HL-60 (cell line): Measurements from ENCODE around the gene PPIC.

ENCODE experiments used
- DNase-seq, 2 experiments: peaks; one replicate each; pipeline ENCODE4 v3.0.0-alpha.2; 2010 to 2020; ENCODE audit warnings: low read depth in 1 of 2, low spot score in 1 of 2
- H3K27ac ChIP-seq: fragments of 250-450 bp; sonication (Bioruptor Pico); replicated peaks from 2 replicates; pipeline ENCODE4 v1.5.1; 2020; ENCODE audit warnings: mild to moderate bottlenecking, moderate library complexity
- H3K27me3 ChIP-seq: fragments of 250-450 bp; sonication (Bioruptor Pico); 2 replicates; pipeline ENCODE4 v1.5.1; 2021; ENCODE audit warnings: mild to moderate bottlenecking, moderate library complexity; ENCODE audit not compliant: insufficient read depth, poor library complexity, severe bottlenecking
- H3K4me3 ChIP-seq: replicated peaks from 2 replicates; pipeline ENCODE4 v1.5.1; 2011; ENCODE audit warnings: mild to moderate bottlenecking, control low read depth, low read length; ENCODE audit not compliant: insufficient read depth
- GABPA ChIP-seq: IDR thresholded peaks from 2 replicates; pipeline ENCODE4 v1.6.1; 2012; ENCODE audit warnings: low read depth
- POLR2AphosphoS5 ChIP-seq: IDR thresholded peaks from 2 replicates; pipeline ENCODE4 v1.6.1; 2012; ENCODE audit warnings: low read depth
- SPI1 ChIP-seq: IDR thresholded peaks from 2 replicates; pipeline ENCODE4 v1.6.1; 2012; ENCODE audit warnings: low read depth, mild to moderate bottlenecking, borderline replicate concordance
- TF ChIP-seq, protein P1 (sequence below): IDR thresholded peaks from 2 replicates; pipeline ENCODE4 v1.6.1; 2012; ENCODE audit warnings: low read depth; ENCODE audit not compliant: insufficient replicate concordance
- TF ChIP-seq, protein P2 (sequence below): IDR thresholded peaks from one replicate; pipeline ENCODE4 v1.5.1; 2011; ENCODE audit warnings: low read length, control low read depth, inconsistent platforms; ENCODE audit not compliant: insufficient read depth

Gene PPIC

DNA sequence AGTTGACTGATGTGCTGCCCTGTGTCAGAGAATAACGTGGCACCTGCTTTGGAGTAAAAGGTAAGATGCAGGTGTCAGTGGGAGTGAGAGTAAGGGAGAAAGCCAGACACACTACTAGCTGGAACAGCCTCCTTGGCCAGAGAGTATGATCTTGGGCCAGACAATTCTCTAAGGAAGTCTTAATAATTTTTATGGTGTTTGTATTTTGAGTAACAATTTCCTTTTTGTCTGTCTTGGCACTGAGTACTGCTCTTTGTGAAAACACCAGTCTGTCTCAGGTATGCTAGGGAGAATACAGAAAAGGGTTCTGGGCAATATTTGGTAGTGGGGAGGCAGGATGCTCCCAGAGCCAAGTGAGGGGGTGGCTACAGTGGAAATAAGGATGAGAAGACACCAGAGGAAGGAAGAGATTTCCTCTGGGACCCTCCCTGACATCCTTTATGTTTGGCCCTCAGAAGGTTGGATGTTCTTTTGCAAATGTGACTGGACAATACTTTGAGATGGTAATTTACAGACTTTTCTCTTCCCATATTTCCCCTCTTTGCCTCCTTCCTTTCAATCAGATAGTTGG lies 31.9 kb upstream of the PPIC start:
- H3K27ac ChIP-seq, result no peak overlapping the region
- no peaks in the 10 kb centered on the region for H3K27me3 ChIP-seq
- DNase-seq, result no peak
- H3K4me3 ChIP-seq, result no peak overlapping the region
- TF ChIP-seq, protein P1, sequence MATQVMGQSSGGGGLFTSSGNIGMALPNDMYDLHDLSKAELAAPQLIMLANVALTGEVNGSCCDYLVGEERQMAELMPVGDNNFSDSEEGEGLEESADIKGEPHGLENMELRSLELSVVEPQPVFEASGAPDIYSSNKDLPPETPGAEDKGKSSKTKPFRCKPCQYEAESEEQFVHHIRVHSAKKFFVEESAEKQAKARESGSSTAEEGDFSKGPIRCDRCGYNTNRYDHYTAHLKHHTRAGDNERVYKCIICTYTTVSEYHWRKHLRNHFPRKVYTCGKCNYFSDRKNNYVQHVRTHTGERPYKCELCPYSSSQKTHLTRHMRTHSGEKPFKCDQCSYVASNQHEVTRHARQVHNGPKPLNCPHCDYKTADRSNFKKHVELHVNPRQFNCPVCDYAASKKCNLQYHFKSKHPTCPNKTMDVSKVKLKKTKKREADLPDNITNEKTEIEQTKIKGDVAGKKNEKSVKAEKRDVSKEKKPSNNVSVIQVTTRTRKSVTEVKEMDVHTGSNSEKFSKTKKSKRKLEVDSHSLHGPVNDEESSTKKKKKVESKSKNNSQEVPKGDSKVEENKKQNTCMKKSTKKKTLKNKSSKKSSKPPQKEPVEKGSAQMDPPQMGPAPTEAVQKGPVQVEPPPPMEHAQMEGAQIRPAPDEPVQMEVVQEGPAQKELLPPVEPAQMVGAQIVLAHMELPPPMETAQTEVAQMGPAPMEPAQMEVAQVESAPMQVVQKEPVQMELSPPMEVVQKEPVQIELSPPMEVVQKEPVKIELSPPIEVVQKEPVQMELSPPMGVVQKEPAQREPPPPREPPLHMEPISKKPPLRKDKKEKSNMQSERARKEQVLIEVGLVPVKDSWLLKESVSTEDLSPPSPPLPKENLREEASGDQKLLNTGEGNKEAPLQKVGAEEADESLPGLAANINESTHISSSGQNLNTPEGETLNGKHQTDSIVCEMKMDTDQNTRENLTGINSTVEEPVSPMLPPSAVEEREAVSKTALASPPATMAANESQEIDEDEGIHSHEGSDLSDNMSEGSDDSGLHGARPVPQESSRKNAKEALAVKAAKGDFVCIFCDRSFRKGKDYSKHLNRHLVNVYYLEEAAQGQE, result no peak
- no peak for TF ChIP-seq SPI1
- TF ChIP-seq GABPA, result no peak
- TF ChIP-seq POLR2AphosphoS5, result no peak
- TF ChIP-seq, protein P2, sequence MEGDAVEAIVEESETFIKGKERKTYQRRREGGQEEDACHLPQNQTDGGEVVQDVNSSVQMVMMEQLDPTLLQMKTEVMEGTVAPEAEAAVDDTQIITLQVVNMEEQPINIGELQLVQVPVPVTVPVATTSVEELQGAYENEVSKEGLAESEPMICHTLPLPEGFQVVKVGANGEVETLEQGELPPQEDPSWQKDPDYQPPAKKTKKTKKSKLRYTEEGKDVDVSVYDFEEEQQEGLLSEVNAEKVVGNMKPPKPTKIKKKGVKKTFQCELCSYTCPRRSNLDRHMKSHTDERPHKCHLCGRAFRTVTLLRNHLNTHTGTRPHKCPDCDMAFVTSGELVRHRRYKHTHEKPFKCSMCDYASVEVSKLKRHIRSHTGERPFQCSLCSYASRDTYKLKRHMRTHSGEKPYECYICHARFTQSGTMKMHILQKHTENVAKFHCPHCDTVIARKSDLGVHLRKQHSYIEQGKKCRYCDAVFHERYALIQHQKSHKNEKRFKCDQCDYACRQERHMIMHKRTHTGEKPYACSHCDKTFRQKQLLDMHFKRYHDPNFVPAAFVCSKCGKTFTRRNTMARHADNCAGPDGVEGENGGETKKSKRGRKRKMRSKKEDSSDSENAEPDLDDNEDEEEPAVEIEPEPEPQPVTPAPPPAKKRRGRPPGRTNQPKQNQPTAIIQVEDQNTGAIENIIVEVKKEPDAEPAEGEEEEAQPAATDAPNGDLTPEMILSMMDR, result no peak

DNA sequence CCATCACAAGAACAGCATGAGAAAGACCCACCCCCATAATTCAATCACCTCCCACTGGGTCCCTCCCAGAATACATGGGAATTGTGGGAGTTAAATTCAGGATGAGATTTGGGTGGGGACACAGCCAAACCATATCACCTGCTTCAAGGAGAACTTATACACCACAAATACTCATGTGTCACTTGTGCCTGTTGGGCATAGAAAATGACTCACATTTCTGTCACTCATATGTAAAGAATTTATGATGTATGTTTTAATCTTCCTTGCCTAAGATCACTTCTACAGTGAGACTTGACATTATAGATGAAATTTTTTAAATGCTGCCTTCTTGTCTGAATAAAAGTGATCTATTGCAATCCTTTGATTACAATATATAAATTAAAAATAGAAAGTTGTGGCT lies 29.5 kb upstream of the PPIC start:
- H3K27me3 ChIP-seq, result no peaks in the 10 kb centered on the region
- DNase-seq, result no peak
- no peak overlapping the region for H3K4me3 ChIP-seq
- no peak overlapping the region for H3K27ac ChIP-seq
- TF ChIP-seq, protein P1, result no peak
- TF ChIP-seq GABPA, result no peak
- no peak for TF ChIP-seq SPI1
- TF ChIP-seq, protein P2, result no peak
- TF ChIP-seq POLR2AphosphoS5, result no peak

DNA sequence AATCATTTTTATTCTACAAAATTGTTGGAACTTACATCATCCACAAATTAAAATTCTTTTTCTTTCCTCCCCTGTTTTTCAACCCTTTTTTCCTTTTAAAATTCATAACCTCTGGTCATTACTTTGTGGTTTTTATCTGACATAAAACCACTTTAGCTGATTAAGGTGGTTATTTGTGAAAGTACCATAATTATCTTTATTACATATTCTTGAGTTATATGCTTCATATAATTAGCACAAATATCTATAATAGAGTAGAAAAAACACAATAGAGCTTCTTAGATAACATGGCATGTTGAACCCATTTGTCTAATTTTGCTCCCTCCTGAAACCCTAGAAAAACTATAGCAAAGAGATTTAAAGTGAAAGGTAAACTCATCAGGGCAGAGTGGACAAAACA lies 22.9 kb upstream of the PPIC start:
- no peak for DNase-seq
- no peak for TF ChIP-seq GABPA

DNA sequence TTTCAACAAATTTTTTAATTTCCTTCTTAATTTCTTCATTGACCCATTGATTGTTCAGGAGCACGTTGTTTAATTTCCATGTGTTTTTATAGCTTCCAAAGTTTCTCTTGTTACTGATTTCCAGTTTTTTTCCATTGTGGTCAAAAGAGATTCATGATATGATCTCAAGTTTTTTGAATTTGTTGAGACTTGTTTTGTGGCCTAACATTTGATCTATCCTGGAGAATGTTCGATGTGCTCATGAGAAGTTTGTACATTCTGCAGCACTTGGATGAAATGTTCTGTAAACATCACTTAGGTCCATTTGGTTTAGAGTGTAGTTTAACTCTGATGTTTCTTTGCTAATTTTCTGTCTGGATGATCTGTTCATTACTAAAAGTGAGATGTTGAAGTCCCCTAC lies 14.7 kb upstream of the PPIC start:
- DNase-seq, result no peak
- Histone ChIP-seq H3K4me3 (no peak overlapping the region), H3K27me3 (no peaks in the 10 kb centered on the region), H3K27ac (no peak overlapping the region)
- TF ChIP-seq, protein P1, result no peak
- TF ChIP-seq POLR2AphosphoS5 (no peak), GABPA (no peak), SPI1 (no peak)
- TF ChIP-seq, protein P2, result no peak

More for the DNA sequence above, 22.9 kb upstream of the PPIC start:
- no peak overlapping the region for H3K27ac ChIP-seq
- no peak overlapping the region for H3K4me3 ChIP-seq
- H3K27me3 ChIP-seq, result no peaks in the 10 kb centered on the region
